Fibroblast of lung (primary cell): ENCODE data around the gene NONO. TPM values are rescaled to one million over a fixed set of nuclear protein-coding genes. Genes with fewer than 3 reads are reported as not detected.
"Not testable (repeated sequence)": the region's sequence is repeated elsewhere in the genome, so short reads cannot be mapped to it uniquely, and the experiment has no call there.

Experiments used
- DNase-seq, 2 donors: peaks; one replicate each; pipeline versions ENCODE4 v3.0.0 to v3.0.0-alpha.2; 2010; ENCODE audit warnings: low read depth in 2 of 2
- H2AFZ ChIP-seq: 2 replicates; pipeline ENCODE4 v1.5.1; 2012; ENCODE audit warnings: low read length, control low read depth, inconsistent platforms
- H3K27ac ChIP-seq: 2 replicates; pipeline ENCODE4 v1.5.1; 2011; ENCODE audit warnings: low read length, control low read depth; ENCODE audit not compliant: insufficient read depth
- H3K27me3 ChIP-seq: 2 replicates; pipeline ENCODE4 v1.5.1; 2011; ENCODE audit warnings: mild to moderate bottlenecking, low read length; ENCODE audit not compliant: control insufficient read depth, insufficient read depth
- H3K36me3 ChIP-seq: 2 replicates; pipeline ENCODE4 v1.5.1; 2011; ENCODE audit warnings: low read length; ENCODE audit not compliant: control insufficient read depth, insufficient read depth
- H3K4me1 ChIP-seq: 2 replicates; pipeline ENCODE4 v1.5.1; 2011; ENCODE audit warnings: low read length; ENCODE audit not compliant: control insufficient read depth, insufficient read depth; ENCODE audit errors: extremely low read depth
- H3K4me2 ChIP-seq: 2 replicates; pipeline ENCODE4 v1.5.1; 2011; ENCODE audit warnings: low read length, control low read depth; ENCODE audit not compliant: insufficient read depth; ENCODE audit errors: extremely low read depth
- H3K4me3 ChIP-seq, 4 experiments: fragments of 200-600 bp in 1 of 4; sonication (generic) in 1 of 4; replicated peaks in 1 of 4; 2 replicates each; pipeline ENCODE4 v1.5.1; 2011 to 2016; ENCODE audit warnings: low read length in 4 of 4, low read depth in 3 of 4, mild to moderate bottlenecking in 3 of 4, control low read depth in 2 of 4, inconsistent platforms in 1 of 4, mixed read lengths in 1 of 4; ENCODE audit not compliant: insufficient read depth in 1 of 4; ENCODE audit errors: control extremely low read depth in 1 of 4
- H3K79me2 ChIP-seq: 2 replicates; pipeline ENCODE4 v1.5.1; 2012; ENCODE audit warnings: mild to moderate bottlenecking, low read length, inconsistent platforms; ENCODE audit not compliant: control insufficient read depth, insufficient read depth
- H3K9ac ChIP-seq: 2 replicates; pipeline ENCODE4 v1.5.1; 2011; ENCODE audit warnings: mild to moderate bottlenecking, low read length, control low read depth; ENCODE audit not compliant: insufficient read depth
- H3K9me3 ChIP-seq: 2 replicates; pipeline ENCODE4 v1.5.1; 2012; ENCODE audit warnings: low read depth, low read length; ENCODE audit not compliant: control insufficient read depth, insufficient read depth
- H4K20me1 ChIP-seq: 2 replicates; pipeline ENCODE4 v1.5.1; 2011; ENCODE audit warnings: low read length; ENCODE audit not compliant: control insufficient read depth, insufficient read depth; ENCODE audit errors: extremely low read depth
- EZH2 ChIP-seq: IDR thresholded peaks from 2 replicates; pipeline ENCODE4 v1.5.1; 2012; ENCODE audit warnings: low read length, control low read depth, mild to moderate bottlenecking; ENCODE audit errors: missing control alignments
- polyA plus RNA-seq, 2 donors: library from polyadenylated mRNA; depleted of rRNA in 1 of 2; stranded (reverse) in 1 of 2; unstranded in 1 of 2; fragments of >200 nt; gene quantifications; 2 replicates each; pipeline ENCODE4 v1.2.1, GENCODE V29; 2011 to 2012; ENCODE audit warnings: missing spikeins in 1 of 2
- total RNA-seq: library from RNA; depleted of rRNA; stranded (reverse); fragments of >200 nt; gene quantifications from 2 replicates; pipeline ENCODE4 v1.2.1, GENCODE V29; 2014
- TF ChIP-seq, protein P1 (sequence below), 2 donors: IDR thresholded peaks in 1 of 2; conservative IDR thresholded peaks in 1 of 2; 1 replicate in 1 of 2; 2 replicates in 1 of 2; pipeline ENCODE4 v1.5.1; 2011 to 2012; ENCODE audit warnings: low read length in 2 of 2, control low read depth in 1 of 2, inconsistent platforms in 1 of 2, low read depth in 1 of 2, mild to moderate bottlenecking in 1 of 2

The NONO gene
- total and polyA plus RNA-seq, 2 donors (not counting 1 experiment from before 2014, with no cell fraction given), result 165 to 355 TPM

DNA sequence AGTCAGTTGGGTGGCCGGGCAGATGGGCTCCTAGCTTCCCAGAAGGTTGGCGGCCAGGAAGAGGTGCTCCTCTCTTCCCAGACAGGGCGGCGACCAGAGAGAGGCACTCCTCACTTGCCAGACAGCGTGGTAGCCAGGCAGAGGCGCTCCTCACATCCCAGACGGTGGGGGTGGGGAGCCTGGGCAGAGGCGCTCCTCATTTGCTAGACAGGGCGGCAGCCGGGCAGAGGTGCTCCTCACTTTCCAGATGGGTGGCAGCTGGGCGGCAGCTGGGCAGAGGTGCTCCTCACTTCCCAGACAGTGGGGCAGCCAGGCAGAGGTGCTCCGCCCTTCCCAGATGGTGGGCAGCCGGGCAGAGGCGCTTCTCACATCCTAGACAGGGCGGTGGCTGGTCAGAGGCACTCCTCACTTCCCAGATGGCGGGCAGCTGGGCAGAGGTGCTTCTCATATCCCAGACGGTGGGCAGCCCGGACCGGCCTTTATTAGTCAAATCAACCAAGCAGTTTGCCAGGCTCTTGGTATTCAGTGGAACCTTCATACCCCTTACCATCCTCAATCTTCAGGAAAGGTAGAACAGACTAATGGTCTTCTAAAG is 13.5 kb upstream of the NONO start:
- Histone ChIP-seq H3K27me3 (no peaks in the 10 kb centered on the region), H3K27ac (no peak overlapping the region), H3K9me3 (no peaks in the 10 kb centered on the region), H4K20me1 (no peaks in the 10 kb centered on the region), H3K79me2 (no peaks in the 10 kb centered on the region), H3K4me3 (no peak overlapping the region), H3K4me2 (no peak overlapping the region), H3K36me3 (no peaks in the 10 kb centered on the region), H3K4me1 (no peaks in the 10 kb centered on the region), H2AFZ (no peak overlapping the region), H3K9ac (no peak overlapping the region)
- no peak for DNase-seq
- no peak for TF ChIP-seq EZH2
- TF ChIP-seq, protein P1, sequence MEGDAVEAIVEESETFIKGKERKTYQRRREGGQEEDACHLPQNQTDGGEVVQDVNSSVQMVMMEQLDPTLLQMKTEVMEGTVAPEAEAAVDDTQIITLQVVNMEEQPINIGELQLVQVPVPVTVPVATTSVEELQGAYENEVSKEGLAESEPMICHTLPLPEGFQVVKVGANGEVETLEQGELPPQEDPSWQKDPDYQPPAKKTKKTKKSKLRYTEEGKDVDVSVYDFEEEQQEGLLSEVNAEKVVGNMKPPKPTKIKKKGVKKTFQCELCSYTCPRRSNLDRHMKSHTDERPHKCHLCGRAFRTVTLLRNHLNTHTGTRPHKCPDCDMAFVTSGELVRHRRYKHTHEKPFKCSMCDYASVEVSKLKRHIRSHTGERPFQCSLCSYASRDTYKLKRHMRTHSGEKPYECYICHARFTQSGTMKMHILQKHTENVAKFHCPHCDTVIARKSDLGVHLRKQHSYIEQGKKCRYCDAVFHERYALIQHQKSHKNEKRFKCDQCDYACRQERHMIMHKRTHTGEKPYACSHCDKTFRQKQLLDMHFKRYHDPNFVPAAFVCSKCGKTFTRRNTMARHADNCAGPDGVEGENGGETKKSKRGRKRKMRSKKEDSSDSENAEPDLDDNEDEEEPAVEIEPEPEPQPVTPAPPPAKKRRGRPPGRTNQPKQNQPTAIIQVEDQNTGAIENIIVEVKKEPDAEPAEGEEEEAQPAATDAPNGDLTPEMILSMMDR (conservative IDR thresholded peaks at IDR 0.05 in 1 of 2, IDR thresholded peaks at IDR 0.05 in 1 of 2; ENCODE audit: low read depth in 1 of 2, low read length in 2 of 2), result no peak

DNA sequence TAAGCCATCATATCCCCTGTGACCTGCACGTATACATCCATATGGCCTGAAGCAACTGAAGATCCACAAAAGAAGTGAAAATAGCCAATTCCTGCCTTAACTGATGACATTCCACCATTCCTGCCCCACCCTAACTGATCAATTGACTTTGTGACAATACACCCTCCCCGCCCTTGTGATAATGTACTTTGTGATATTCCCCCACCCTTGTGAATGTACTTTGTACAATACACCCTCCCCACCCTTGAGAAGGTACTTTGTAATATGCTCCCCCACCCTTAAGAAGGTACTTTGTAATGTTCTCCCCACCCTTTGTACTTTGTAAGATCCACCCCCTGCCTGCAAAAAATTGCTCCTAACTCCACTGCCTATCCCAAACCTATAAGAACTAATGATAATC is 11.1 kb upstream of the NONO start:
- not testable (repeated sequence) for H3K27ac ChIP-seq, H3K79me2 ChIP-seq, H4K20me1 ChIP-seq, H3K9ac ChIP-seq, H3K4me1 ChIP-seq, H3K27me3 ChIP-seq, H3K36me3 ChIP-seq, H3K4me3 ChIP-seq, H2AFZ ChIP-seq, DNase-seq, H3K4me2 ChIP-seq, H3K9me3 ChIP-seq

DNA sequence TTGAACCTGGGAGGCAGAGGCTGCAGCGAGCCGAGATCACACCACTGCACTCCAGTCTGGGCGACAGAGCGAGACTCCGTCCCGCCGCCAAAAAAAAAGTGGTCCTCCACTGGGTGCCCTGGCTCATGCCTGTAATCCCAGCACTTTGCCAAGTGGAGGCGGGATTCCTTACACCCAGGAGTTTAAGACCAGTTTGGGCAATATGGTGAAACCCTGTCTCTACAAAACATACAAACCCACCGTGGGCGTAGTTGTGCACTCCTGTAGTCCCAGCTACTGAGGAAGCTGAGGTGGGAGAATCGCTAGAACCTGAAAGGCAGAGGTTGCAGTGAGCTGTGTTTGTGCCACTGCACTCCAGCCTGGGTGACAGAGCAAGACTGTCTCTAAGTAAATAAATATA is 2.1 kb upstream of the NONO start:
- peaks cover 28% of the 10 kb centered on the region for H3K79me2 ChIP-seq
- H3K9ac ChIP-seq, H3K4me2 ChIP-seq, DNase-seq, H4K20me1 ChIP-seq, H3K9me3 ChIP-seq, H3K27me3 ChIP-seq, H3K27ac ChIP-seq, H2AFZ ChIP-seq, H3K4me3 ChIP-seq, H3K4me1 ChIP-seq, H3K36me3 ChIP-seq: not testable (repeated sequence)

DNA sequence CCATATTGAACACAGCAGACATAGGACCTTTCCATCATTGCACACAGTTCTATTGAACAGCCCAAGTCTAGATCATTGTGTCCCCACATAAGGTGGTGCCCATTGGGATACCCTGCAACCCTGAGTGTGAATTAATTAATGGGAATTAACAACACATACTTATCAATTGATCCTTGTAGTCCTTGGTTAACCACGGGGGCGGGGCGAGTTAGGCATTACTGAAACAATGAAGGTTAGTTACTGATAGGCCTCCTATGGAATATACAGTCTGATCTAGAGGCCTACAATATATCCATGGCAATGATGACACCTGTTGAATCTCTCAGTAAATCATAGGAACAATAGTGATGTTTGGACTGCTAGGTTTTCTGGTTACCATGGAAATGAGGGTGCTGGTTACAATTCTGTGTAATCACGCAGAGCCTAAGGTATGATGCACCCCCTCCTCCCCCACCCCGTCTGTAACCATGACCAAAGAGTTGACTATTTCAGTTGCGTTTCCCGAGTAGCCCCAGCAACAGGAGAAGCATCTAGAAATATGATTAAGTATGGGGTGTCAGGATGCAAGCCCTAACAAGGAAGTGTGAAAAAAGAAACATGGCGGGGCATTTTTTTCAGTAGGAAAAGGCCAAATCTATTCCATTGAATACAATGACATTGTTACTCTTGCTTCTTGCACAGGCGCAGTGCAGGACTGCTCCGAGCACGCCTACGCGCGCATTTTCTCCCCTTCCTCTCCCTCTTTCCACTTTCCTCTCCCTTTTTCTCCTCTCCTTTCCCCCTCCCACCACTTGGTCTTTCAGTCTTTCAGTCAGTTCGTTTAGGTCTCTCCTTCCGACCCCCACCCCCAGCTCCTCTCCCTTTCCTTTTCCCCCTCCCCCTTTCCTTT is 677 bp upstream of the NONO start:
- DNase-seq, result peak in 1 of 2 donors; percentile 66
- H3K9me3 ChIP-seq, result no peaks in the 10 kb centered on the region

More for the DNA sequence above, 677 bp upstream of the NONO start:
- Histone ChIP-seq H3K79me2 (peaks cover 42% of the 10 kb centered on the region), H4K20me1 (no peaks in the 10 kb centered on the region), H3K4me2 (no peak overlapping the region), H3K27ac (peak overlapping the region; percentile 93), H3K27me3 (no peaks in the 10 kb centered on the region), H3K4me1 (no peaks in the 10 kb centered on the region), H3K4me3 (peak overlapping the region; percentile 34 to 63 (median 48)), H2AFZ (peak overlapping the region; percentile 57), H3K36me3 (no peaks in the 10 kb centered on the region), H3K9ac (peak overlapping the region; percentile 59)
- no peak for TF ChIP-seq EZH2
- TF ChIP-seq, protein P1 (conservative IDR thresholded peaks at IDR 0.05 in 1 of 2, IDR thresholded peaks at IDR 0.05 in 1 of 2; ENCODE audit: low read depth in 1 of 2, low read length in 2 of 2), result no peak
